OCI-LY7 (cell line): ENCODE results near the gene PRKAG2.

Experiments
- CTCF ChIP-seq: fragments of 200-600 bp; sonication (generic); conservative IDR thresholded peaks from 2 replicates; pipeline ENCODE4 v1.5.1; 2014; ENCODE audit warnings: mild to moderate bottlenecking, antibody characterized with exemption, low read length, moderate library complexity, mixed read lengths
- EZH2phosphoT487 ChIP-seq: fragments of 200-600 bp; sonication (generic); IDR thresholded peaks from 2 replicates; pipeline ENCODE4 v1.6.1; 2018; ENCODE audit warnings: low read depth, borderline replicate concordance, mild to moderate bottlenecking, mixed run types, antibody characterized with exemption, low read length, moderate library complexity, mixed read lengths

DNA sequence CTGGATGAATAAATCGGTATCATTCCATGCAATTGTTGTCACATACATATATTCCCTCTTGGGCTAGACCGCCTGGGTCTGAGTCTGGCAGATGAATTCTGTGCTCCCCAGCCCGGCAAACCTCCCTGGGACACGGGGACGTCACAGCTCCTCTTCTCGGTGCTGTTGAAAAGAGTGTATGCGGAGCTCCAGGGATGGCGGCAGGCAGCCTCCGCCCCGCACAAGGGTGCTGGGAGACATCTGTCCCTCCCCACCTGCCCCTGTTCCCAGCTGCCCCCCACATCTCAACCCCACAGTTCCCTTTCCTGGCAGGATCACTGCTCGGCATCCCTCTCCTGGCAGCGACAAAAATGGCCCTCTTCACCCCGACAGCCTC lies 32.1 kb downstream of the PRKAG2 start:
- TF ChIP-seq CTCF (no peak), EZH2phosphoT487 (no peak)
